Myocyte (in vitro differentiated cells): ENCODE data around the gene TICAM1. TPM values are rescaled to one million over a fixed set of nuclear protein-coding genes. Genes with fewer than 3 reads are reported as not detected.
A peak's percentile ranks its signal among the peaks of the same experiment; 100 is the strongest.
"Not testable (repeated sequence)": the region's sequence is repeated elsewhere in the genome, so short reads cannot be mapped to it uniquely, and the experiment has no call there.

Experiments used
- DNase-seq: peaks from one replicate; pipeline ENCODE4 v3.0.0-alpha.2; 2012; ENCODE audit warnings: low read depth
- total RNA-seq: library from RNA; depleted of rRNA; stranded (reverse); fragments of >200 nt; gene quantifications from 2 replicates; pipeline ENCODE4 v1.2.3, GENCODE V29; 2014

Gene TICAM1
- total RNA-seq, 1 donor from 2014 or later = 4.4 TPM

GRCh38 chr19:4845975-4846374, 14.5 kb upstream of the TICAM1 start:
- peak; percentile 68 for DNase-seq

- DNase-seq = no peak
Observed at GRCh38 chr19:4844348-4845179, 13.1 kb upstream of the TICAM1 start.

- DNase-seq = no peak
Observed at GRCh38 chr19:4843647-4843965, 12.1 kb upstream of the TICAM1 start.

- no peak for DNase-seq
Observed at GRCh38 chr19:4839192-4839591, 7.7 kb upstream of the TICAM1 start.

DNA sequence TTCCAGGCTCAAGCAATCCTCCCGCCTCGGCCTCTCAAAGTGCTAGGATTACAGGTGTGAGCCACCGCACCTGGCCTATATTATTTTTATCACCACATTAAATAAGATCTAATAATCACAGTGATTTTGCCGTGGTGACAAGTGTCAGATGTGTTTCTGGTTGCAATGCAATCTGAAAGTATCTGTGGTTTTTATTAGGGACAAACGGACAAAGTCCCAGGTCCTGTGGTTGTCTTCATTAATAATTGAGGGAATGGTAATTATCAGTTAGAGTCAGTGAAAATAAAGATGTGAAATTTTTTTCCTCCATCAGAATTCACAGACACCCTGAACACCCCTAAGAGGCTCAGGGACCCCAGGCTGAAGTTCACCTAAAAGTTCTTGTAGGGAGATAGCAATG, 1.3 kb upstream of the TICAM1 start:
- DNase-seq = no peak

- not testable (repeated sequence) for DNase-seq
Observed at GRCh38 chr19:4831979-4832340, 448 bp upstream of the TICAM1 start.

DNA sequence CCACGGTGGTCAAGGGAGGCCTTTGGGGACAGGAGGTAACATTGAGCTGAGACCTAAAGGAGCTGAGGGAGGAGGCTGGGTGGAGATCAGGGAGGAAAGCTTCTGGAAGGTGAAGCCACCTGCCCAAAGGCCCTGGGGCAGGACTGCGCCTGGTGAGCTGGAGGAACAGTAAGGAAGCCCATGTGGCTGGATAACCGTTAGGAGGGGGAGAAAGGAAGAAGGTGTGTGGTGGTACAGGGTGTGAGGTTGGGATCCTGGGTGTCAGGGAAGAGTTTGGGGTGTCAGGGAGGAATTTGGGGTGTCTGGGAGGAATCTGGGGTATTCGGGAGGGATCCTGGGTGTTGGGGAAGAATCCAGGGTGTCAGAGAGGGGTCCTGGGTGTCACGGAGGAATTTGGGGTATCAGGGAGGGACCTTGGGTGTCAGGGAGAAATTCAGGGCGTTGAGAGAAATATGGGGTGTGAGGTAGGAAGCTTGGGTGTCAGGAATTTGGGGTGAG, 695 bp downstream of the TICAM1 start:
- DNase-seq = no peak

- no peak for DNase-seq
Observed at GRCh38 chr19:4830332-4830731, 1.2 kb downstream of the TICAM1 start.

GRCh38 chr19:4829001-4829712, 2.4 kb downstream of the TICAM1 start:
- DNase-seq = peak; percentile 37

DNA sequence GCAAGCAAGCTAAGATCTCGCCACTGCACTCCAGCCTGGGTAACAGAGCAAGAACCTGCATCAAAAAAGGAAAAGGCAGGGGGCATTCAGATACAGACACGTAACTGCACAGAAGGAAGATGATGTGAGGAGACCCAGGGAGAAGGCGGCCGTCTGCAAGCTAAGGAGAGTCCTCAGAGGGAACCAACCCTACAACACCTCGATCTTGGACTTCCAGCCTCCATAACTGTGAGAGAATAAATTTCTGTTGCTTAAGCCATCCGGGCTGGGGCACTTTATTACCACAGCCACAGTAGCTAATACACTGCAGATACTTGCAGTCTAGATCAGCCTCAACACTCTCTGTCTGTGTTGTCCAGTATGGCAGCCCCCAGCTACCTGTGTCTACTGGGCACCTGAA, 7.9 kb downstream of the TICAM1 start:
- DNase-seq = no peak

GRCh38 chr19:4822354-4822753, 9.2 kb downstream of the TICAM1 start:
- DNase-seq = not testable (repeated sequence)

DNA sequence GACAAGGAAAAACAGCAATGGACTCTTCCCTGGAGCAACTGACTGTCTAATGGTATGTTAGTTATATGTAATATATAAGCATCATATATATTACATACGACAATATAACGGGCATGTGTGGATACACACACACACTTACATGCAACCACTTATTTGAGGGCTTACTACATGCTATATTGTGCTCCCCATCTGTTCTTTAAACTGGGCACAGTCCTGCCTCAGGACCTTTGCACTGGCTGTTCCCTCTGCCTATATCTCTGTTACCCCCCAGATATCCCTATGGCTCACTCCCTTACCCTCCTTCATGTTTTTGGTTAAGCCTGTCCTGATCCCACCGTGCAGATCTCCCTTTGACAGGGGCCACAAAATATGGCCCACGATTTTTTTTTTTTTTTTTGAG, 10.2 kb downstream of the TICAM1 start:
- DNase-seq = no peak

GRCh38 chr19:4817467-4818277, 13.8 kb downstream of the TICAM1 start:
- no peak for DNase-seq

- no peak for DNase-seq
Observed at GRCh38 chr19:4816950-4817278, 14.6 kb downstream of the TICAM1 start.

GRCh38 chr19:4816202-4816949, 15.1 kb downstream of the TICAM1 start:
- DNase-seq = no peak

DNA sequence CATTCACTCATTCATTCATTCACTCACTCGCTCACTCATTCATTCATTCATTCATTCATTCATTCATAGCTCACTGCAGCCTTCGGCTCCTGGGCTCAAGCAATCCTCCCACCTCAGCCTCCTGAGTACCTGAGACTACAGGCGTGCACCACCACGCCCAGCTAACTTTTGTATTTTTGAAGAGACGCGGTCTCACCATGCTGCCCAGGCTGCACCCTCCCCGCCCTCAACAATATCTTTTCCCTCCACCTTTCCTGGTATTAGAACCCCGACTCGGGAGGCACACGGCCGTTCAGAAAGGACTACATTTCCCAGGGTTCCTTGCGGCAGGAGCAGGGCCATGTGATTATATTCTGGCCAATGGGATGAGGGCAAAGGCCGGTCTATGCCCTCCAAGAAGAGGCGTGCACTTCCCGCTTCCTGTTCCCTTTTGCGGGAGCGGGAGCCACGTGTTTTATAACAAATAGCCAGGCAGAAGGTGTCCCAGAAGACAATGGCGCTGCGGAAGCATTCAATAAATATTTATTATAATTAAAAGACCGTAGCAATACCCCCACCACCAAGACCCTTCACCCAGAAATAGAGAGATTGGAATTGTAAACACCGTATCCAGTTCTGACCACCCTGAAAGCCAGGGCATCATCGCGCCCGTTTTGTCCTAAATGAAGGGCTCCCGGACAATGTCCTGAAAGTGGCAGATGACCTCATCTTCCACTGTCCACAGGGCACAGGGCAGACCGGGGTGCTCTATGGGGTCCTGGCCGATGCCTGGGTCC, 15.9 kb downstream of the TICAM1 start:
- DNase-seq = peak; percentile 92

DNA sequence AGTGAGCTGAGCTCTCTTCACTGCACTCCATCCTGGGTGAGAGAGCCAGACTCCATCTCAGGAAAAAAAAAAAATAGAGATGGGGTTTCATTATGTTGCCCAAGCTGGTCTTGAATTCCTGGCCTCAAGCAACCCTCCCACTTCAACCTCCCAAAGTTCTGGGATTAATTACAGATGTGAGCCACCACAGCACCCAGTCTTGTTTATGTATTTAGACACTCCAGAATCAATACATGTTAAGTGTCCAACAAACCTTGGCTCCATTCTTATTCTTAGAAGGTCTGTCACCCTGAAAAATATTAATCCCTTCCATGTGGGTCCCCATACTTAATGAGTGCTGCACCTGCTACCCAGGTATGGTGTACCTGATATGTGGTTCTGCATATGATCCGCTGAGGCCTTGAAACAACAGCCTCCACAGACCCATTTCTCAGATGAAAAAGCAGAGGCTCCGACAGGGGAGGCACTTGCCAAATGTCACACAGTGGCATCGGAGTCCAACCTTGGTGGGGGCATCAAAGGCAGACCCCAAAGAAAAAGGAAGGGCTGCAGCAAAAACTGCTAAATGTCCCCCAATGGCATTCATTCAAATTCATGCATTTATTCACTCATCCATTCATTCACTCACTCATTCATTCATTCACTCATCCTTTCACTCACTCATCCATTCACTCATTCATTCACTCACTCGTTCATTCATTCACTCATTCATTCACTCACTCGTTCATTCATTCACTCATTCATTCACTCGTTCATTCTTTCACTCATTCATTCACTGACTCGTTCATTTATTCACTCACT, 16.7 kb downstream of the TICAM1 start:
- peak; percentile 23 for DNase-seq

DNA sequence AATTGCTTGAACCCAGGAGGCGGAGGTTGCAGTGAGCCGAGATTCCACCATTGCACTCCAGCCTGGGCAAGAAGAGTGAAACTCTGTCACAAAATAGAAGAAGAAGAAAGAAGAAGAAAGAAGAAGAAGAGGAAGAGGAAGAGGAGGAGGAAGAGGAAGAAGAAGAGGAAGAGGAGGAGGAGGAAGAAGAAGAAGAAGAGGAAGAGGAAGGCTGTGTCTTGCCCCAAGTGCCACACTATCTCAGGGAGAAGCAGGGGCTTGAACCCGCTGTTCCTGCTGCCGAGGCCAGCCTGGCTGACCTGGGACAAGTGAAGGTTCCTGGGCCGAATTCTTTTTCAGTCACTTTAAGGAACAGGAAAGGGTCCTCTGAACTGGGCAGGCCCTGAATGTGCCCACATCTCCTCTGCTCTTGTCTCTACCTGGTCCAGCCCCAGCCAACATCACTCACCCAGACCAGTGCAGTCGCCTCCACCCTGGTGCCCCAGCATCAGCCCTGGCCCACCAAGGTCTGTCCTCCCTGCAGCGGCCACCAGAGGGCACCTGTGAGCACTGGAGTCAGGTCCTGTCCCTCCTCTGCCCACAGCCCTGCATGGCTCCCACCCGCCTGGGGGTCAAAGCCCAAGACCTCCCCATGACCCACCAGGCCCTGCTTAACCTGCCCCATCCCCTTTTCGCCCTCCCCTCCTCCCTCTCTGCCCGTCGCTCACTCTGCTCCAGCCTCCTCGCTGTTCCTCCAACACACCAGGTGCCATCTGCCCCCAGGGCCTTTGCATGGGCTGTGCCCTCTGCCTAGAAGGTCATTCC, 20.0 kb downstream of the TICAM1 start:
- DNase-seq = peak; percentile 69

DNA sequence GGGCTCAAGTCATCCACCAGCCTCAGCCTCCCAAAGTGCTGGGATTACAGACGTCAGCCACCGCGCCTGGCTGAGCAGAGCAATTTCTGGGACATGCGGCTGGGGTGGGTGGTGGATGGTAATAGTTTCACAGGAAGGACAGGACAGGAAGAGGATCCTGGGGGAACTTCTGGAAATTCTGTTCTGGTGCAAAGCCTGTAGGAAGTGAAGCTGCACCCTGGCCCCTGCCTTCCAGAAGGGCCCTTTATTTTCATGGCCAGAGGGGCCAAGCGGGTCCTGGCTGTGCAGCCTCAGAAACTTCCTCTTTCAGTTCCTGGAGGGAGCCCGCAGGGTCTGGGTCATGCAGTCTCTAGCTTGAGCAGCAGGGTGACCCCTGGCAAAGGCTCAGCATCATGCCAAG, 24.3 kb downstream of the TICAM1 start:
- no peak for DNase-seq
